ENCODE measurements around the gene RNU7-1.

The RNU7-1 gene

GRCh38 chr12:6919588-6919987 is 24.0 kb upstream of the RNU7-1 start:
- DNase-seq = no peak

DNA sequence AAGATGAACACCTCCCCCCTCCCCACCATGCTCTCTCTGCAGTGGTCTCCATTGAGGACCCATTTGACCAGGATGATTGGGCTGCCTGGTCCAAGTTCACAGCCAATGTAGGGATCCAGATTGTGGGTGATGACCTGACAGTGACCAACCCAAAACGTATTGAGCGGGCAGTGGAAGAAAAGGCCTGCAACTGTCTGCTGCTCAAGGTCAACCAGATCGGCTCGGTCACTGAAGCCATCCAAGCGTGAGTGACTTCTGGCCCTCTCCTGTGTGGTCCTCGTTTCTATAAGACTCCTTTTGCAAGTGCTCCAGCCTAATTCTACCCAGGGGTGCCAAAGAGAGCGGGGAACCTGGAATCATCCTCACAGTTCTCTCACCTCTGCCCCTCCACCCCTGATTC is 22.1 kb upstream of the RNU7-1 start:
- no peak for DNase-seq

DNA sequence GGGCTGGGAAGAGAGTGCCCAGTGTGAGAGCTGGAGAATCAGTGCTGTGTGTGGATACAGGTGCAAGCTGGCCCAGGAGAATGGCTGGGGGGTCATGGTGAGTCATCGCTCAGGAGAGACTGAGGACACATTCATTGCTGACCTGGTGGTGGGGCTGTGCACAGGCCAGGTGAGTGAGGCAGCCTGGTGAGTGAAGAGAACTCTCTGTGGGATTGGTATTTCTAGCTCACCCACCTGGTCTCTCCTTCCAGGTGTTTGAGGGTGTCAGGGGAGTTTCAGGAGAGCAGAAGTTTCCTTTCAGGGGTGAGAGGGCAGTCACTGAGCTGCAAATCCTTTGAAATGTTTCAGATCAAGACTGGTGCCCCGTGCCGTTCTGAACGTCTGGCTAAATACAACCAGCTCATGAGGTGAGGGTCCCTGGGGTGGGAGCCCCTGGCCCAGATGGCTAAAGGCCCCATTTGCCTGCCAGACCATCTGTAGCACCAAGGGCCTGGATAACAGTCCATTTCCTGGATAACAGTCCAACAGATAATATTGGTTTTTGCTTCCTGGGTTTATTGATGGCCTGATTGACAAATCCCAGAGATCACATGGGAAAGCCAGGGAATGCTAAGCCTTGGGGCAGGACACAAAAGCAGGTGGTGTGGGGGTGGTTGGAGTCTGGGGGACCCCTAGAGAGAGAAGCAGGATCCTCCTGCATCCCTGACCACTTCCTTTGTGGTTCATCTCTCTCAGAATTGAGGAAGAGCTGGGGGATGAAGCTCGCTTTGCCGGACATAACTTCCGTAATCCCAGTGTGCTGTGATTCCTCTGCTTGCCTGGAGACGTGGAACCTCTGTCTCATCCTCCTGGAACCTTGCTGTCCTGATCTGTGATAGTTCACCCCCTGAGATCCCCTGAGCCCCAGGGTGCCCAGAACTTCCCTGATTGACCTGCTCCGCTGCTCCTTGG is 21.3 kb upstream of the RNU7-1 start:
- DNase-seq = no peak

DNA sequence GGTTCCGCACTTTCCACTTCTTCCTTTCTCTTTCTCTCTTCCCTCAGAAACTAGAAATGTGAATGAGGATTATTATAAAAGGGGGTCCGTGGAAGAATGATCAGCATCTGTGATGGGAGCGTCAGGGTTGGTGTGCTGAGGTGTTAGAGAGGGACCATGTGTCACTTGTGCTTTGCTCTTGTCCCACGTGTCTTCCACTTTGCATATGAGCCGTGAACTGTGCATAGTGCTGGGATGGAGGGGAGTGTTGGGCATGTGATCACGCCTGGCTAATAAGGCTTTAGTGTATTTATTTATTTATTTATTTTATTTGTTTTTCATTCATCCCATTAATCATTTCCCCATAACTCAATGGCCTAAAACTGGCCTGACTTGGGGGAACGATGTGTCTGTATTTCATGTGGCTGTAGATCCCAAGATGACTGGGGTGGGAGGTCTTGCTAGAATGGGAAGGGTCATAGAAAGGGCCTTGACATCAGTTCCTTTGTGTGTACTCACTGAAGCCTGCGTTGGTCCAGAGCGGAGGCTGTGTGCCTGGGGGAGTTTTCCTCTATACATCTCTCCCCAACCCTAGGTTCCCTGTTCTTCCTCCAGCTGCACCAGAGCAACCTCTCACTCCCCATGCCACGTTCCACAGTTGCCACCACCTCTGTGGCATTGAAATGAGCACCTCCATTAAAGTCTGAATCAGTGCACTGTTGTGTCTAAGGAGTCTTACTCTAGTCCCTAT is 20.4 kb upstream of the RNU7-1 start:
- no peak for DNase-seq

GRCh38 chr12:6923851-6924250 is 19.8 kb upstream of the RNU7-1 start:
- no peak for DNase-seq

DNA sequence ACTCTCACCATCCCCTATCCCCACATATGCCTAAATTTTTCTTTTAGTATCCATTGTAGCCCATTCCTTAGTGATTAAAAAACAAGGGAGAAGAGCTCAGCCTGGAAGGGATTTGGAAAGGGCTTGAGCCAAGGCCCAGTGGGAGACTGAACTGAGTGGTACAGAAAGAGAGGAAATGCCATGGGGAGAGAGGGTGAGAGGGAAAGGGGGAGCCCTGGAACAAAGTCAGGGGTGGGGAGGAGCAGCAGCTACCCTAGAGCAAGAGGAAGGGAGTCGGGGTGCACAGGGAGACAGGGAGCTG is 18.4 kb upstream of the RNU7-1 start:
- DNase-seq = peak; percentile 82

- DNase-seq = peak; percentile 84
These were observed 17.9 kb upstream of the RNU7-1 start for GRCh38 chr12:6925540-6926279.

- DNase-seq = peak; percentile 43
These were observed 16.1 kb upstream of the RNU7-1 start, which contains the start of gene ATN1 for GRCh38 chr12:6927379-6928021. ATN1 (plus strand) TSS chr12:6927959; CDS start chr12:6934002, 6,043 bp downstream.

DNA sequence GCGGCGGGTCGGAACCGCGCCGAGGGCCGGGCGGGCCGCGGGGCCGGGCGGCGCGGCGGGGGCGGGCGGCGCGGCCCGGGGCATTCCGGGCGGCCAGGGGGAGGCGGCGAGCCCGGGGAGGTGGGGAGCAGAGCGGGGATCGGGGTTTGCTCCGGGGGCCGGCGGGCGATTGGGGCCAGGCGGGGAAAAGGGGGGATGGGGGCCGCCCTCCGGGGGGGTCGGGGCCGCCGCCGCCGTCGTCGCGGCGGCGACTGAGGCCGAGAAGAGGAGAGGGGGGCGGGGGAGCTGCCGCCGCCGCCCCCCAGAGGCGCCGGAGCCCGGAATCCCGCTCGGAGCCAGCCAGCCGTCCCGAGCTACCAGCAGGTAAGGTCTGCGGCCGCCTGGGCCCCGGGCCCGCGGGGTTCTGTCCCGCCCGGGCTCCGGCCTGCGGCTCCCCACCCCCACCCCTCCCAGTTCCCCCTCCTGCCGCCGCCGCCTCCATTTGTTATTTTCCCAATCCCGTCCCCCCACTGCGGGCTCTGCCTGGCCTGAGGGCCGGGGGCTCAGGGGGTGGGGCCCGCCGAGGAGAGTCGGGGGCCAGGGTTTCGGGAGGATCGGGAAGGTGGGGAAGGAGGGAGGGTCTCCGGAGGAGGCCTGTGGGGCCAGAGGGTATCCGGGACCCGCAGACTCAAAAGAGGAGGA is 15.5 kb upstream of the RNU7-1 start:
- no peak for DNase-seq

- peak; percentile 23 for DNase-seq
These were observed 14.8 kb upstream of the RNU7-1 start for GRCh38 chr12:6928703-6929407.

DNA sequence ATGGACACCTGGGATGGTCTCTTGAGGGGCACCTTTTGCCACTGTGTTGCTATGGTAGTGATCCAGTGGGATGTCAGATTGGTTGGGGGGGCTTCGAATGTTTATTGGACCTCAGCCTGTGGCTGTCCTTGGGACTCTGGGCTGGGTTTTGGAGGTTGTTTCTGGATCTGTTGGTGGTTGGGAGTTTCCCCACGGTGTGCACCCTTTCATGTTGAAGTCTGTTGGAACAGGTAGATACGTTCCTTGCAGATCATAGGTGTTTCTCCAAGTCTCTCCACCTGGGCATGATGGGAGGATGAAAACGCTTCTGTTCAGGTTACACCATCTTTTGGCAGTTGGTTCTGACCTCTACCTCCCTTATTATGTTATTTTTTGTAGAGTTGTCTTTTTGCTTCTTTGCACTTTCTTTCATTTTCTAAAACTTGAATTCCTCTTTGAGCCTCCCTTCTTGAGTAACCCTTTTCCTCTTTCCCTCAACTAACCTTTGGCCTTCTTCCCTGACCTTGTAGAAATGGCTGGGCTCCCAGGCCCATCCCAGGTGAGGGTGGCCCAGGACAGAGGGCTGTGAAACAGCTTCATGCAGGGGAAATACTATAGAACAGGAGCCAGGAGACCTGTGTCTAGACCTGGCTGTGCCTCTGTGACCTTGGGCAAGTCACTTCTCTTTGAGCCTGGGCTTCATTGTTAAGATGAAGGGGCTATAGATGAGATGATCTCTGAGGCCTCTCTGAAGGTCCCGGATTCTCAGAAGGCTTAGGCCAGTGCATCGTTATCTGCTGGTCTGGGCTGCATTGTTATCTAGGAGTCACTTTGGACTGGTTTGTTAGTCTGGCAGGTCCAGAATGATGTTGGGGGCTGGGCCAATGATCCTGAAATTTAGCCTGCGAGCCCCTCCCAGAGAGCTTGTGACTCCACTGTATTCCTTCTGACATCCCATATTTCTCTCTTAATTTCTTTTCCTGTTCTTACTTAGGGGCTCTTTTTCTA is 13.9 kb upstream of the RNU7-1 start:
- no peak for DNase-seq

DNA sequence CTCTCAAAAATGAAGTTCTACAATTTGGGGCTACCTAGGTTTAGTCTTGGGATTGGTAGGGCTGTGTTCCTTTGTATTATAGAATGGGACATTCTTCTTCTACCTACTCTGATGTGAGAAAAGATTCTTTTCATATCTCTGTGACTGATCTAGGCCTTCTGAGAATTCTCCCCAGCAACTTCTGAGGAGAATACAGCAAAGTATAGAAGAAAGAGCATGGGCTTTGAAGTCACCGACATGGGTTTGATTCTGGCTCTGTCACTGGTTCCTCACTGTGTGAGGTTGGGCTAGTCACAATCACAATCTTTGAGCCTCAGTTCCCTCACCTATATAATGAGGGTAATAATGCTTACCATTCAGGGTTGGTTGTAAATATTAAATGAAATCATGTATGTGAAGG is 10.8 kb upstream of the RNU7-1 start:
- DNase-seq = no peak

GRCh38 chr12:6934110-6934509 is 9.5 kb upstream of the RNU7-1 start:
- no peak for DNase-seq

- DNase-seq = no peak
These were observed 8.0 kb upstream of the RNU7-1 start for GRCh38 chr12:6935371-6936193.

GRCh38 chr12:6936194-6936635 is 7.4 kb upstream of the RNU7-1 start:
- DNase-seq = no peak

- DNase-seq = no peak
These were observed 6.8 kb upstream of the RNU7-1 start for GRCh38 chr12:6936636-6937480.

DNA sequence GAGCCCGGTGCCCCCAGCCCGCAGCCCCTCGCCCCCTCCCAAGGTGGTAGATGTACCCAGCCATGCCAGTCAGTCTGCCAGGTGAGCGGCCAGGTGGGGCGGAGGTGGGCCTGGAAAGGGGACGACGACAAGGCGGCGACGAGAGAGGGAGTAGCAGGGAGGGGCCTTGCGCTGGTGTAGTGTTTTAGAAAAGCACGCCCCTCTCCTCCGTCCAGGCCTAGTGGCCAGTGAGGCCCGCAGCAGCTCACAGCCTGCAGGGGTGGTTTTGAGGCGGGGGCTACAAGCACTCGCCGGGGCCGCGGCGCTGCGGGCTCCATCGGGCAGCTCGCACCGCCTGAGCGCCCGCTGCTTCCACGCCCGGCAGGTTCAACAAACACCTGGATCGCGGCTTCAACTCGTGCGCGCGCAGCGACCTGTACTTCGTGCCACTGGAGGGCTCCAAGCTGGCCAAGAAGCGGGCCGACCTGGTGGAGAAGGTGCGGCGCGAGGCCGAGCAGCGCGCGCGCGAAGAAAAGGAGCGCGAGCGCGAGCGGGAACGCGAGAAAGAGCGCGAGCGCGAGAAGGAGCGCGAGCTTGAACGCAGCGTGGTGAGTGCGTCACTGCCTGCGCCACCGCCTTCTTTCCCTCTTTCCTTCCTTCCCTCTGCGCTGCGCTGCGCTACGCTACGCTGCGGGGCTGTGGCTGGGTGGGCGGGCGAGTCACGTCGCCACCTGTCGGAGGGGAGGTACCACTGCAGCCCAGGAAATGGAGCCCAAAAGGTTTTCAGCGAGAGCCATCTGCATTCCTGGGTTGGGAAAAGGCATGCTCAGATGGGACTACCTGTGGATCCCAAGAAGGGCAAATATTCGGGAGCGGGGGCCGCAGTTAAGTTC is 5.9 kb upstream of the RNU7-1 start:
- DNase-seq = peak; percentile 94
